ENCODE measurements around the gene PHKA1.
"Not testable (repeated sequence)": the region's sequence is repeated elsewhere in the genome, so short reads cannot be mapped to it uniquely, and the experiment has no call there.

The PHKA1 gene

GRCh38 chrX:72713599-72714477 is at the start of gene PHKA1:
Gene PHKA1, minus strand, starts transcription at chrX:72714306. Its CDS starts 426 bp downstream, at chrX:72713880.
- DNase-seq (ENCODE audit: low spot score), result not testable (repeated sequence)

GRCh38 chrX:72760454-72760853 is 46.3 kb upstream of the PHKA1 start:
- DNase-seq (ENCODE audit: low spot score), result not testable (repeated sequence)

- DNase-seq (ENCODE audit: low spot score), result not testable (repeated sequence)
Observed at GRCh38 chrX:72748545-72748944, 34.4 kb upstream of the PHKA1 start.

- not testable (repeated sequence) for DNase-seq (ENCODE audit: low spot score)
Observed at GRCh38 chrX:72745546-72745945, 31.4 kb upstream of the PHKA1 start.

GRCh38 chrX:72735561-72735960 is 21.5 kb upstream of the PHKA1 start:
- no peak for DNase-seq (ENCODE audit: low spot score)

- not testable (repeated sequence) for DNase-seq (ENCODE audit: low spot score)
Observed at GRCh38 chrX:72733636-72734035, 19.5 kb upstream of the PHKA1 start.

GRCh38 chrX:72727846-72728245 is 13.7 kb upstream of the PHKA1 start:
- no peak for DNase-seq (ENCODE audit: low spot score)

- no peak for DNase-seq (ENCODE audit: low spot score)
Observed at GRCh38 chrX:72716766-72717165, 2.7 kb upstream of the PHKA1 start.

GRCh38 chrX:72715546-72715945 is 1.4 kb upstream of the PHKA1 start:
- DNase-seq (ENCODE audit: low spot score), result no peak

GRCh38 chrX:72714478-72714916 is 391 bp upstream of the PHKA1 start:
- DNase-seq (ENCODE audit: low spot score), result no peak

- DNase-seq (ENCODE audit: low spot score), result no peak
Observed at GRCh38 chrX:72713130-72713529, 976 bp downstream of the PHKA1 start.

- no peak for DNase-seq (ENCODE audit: low spot score)
Observed at GRCh38 chrX:72712094-72712755, 1.9 kb downstream of the PHKA1 start.

- no peak for DNase-seq (ENCODE audit: low spot score)
Observed at GRCh38 chrX:72705814-72706213, 8.3 kb downstream of the PHKA1 start.

- no peak for DNase-seq (ENCODE audit: low spot score)
Observed at GRCh38 chrX:72705111-72705510, 9.0 kb downstream of the PHKA1 start.

GRCh38 chrX:72694170-72694569 is 19.9 kb downstream of the PHKA1 start:
- no peak for DNase-seq (ENCODE audit: low spot score)

- DNase-seq (ENCODE audit: low spot score), result no peak
Observed at GRCh38 chrX:72693477-72693876, 20.6 kb downstream of the PHKA1 start.

- DNase-seq (ENCODE audit: low spot score), result no peak
Observed at GRCh38 chrX:72687396-72687795, 26.7 kb downstream of the PHKA1 start.

GRCh38 chrX:72685810-72686456 is 28.2 kb downstream of the PHKA1 start:
- DNase-seq (ENCODE audit: low spot score), result no peak

- DNase-seq (ENCODE audit: low spot score), result no peak
Observed at GRCh38 chrX:72685018-72685417, 29.1 kb downstream of the PHKA1 start.

- no peak for DNase-seq (ENCODE audit: low spot score)
Observed at GRCh38 chrX:72683631-72684030, 30.5 kb downstream of the PHKA1 start.

GRCh38 chrX:72676465-72676864 is 37.6 kb downstream of the PHKA1 start:
- no peak for DNase-seq (ENCODE audit: low spot score)

GRCh38 chrX:72673951-72674350 is 40.2 kb downstream of the PHKA1 start:
- DNase-seq (ENCODE audit: low spot score), result not testable (repeated sequence)

- not testable (repeated sequence) for DNase-seq (ENCODE audit: low spot score)
Observed at GRCh38 chrX:72669508-72669907, 44.6 kb downstream of the PHKA1 start.
